Natural killer cell (primary cell): ENCODE data around the gene ZNF467. TPM values are rescaled to one million over a fixed set of nuclear protein-coding genes. Genes with fewer than 3 reads are reported as not detected.
A peak's percentile ranks its signal among the peaks of the same experiment; 100 is the strongest.

Experiments used
- ATAC-seq, 3 donors: fragments of 150-1000 bp in 2 of 3; fragments of 200-7000 bp in 1 of 3; cut with Tn5 transposase; 1 replicate in 1 of 3; 2 replicates in 2 of 3; pipeline ENCODE4 v1.10.0; 2021; ENCODE audit warnings: mild to moderate bottlenecking in 2 of 3, moderate library complexity in 2 of 3
- DNase-seq, 2 donors: peaks; one replicate each; pipeline versions ENCODE4 v3.0.0 to v3.0.0-alpha.2; 2013 to 2021; ENCODE audit warnings: mixed read lengths in 1 of 2
- H3K27ac ChIP-seq: one replicate; pipeline ENCODE4 v1.5.1; 2013; ENCODE audit warnings: mild to moderate bottlenecking, low read length
- H3K27me3 ChIP-seq: one replicate; pipeline ENCODE4 v1.6.1; 2013; ENCODE audit warnings: low read length; ENCODE audit not compliant: control insufficient read depth, insufficient read depth
- H3K36me3 ChIP-seq: one replicate; pipeline ENCODE4 v1.6.1; 2013; ENCODE audit warnings: low read length; ENCODE audit not compliant: control insufficient read depth, insufficient read depth
- H3K4me1 ChIP-seq: one replicate; pipeline ENCODE4 v1.6.1; 2013; ENCODE audit warnings: low read length; ENCODE audit not compliant: control insufficient read depth, insufficient read depth
- H3K4me3 ChIP-seq: one replicate; pipeline ENCODE4 v1.5.1; 2013; ENCODE audit warnings: low read length
- H3K9me3 ChIP-seq: one replicate; pipeline ENCODE4 v1.6.1; 2013; ENCODE audit warnings: low read length; ENCODE audit not compliant: control insufficient read depth, insufficient read depth
- H3K27ac Mint-ChIP-seq, 2 donors: one replicate each; pipeline ENCODE4 v1.8.0; 2022; ENCODE audit warnings: mild to moderate bottlenecking in 2 of 2, mixed read lengths in 2 of 2, moderate library complexity in 1 of 2
- H3K27me3 Mint-ChIP-seq, 2 donors: one replicate each; pipeline ENCODE4 v1.8.0; 2022; ENCODE audit warnings: low read depth in 2 of 2, mixed read lengths in 2 of 2
- H3K36me3 Mint-ChIP-seq: one replicate; pipeline ENCODE4 v1.8.0; 2022; ENCODE audit warnings: mixed read lengths
- H3K4me1 Mint-ChIP-seq, 2 donors: one replicate each; pipeline ENCODE4 v1.8.0; 2022; ENCODE audit warnings: mixed read lengths in 2 of 2
- H3K4me3 Mint-ChIP-seq: one replicate; pipeline ENCODE4 v1.8.0; 2022; ENCODE audit warnings: mild to moderate bottlenecking, moderate library complexity, mixed read lengths
- H3K9me3 Mint-ChIP-seq, 2 donors: one replicate each; pipeline ENCODE4 v1.8.0; 2022; ENCODE audit warnings: mixed read lengths in 2 of 2
- WGBS: methylation state at CpG from one replicate; pipeline ENCODE4 v1.1.7; 2013; ENCODE audit warnings: missing lambda C conversion rate; ENCODE audit not compliant: insufficient coverage; 5-methylcytosine and 5-hydroxymethylcytosine counted together
- intact Hi-C: fragments of 100-400 bp; cut with micrococcal nuclease; formaldehyde crosslinking; loops from one replicate; pipeline ENCODE4 v1.14.2; 2022
- total RNA-seq, 4 donors: library from RNA; stranded (reverse); fragments of 120-200 nt in 1 of 4; gene quantifications; one replicate each; pipeline versions ENCODE4 v1.2.3 to v1.2.4, GENCODE V29; 2013 to 2022
- TF ChIP-seq, protein P1 (sequence below): fragments of 200-600 bp; IDR thresholded peaks from one replicate; pipeline ENCODE4 v1.8.0; 2022; ENCODE audit warnings: antibody characterized with exemption

Gene ZNF467
- total RNA-seq, 3 donors from 2014 or later (not counting 1 experiment from before 2014, with no cell fraction given): 2.8 to 5.4 (median 3.7) TPM

DNA sequence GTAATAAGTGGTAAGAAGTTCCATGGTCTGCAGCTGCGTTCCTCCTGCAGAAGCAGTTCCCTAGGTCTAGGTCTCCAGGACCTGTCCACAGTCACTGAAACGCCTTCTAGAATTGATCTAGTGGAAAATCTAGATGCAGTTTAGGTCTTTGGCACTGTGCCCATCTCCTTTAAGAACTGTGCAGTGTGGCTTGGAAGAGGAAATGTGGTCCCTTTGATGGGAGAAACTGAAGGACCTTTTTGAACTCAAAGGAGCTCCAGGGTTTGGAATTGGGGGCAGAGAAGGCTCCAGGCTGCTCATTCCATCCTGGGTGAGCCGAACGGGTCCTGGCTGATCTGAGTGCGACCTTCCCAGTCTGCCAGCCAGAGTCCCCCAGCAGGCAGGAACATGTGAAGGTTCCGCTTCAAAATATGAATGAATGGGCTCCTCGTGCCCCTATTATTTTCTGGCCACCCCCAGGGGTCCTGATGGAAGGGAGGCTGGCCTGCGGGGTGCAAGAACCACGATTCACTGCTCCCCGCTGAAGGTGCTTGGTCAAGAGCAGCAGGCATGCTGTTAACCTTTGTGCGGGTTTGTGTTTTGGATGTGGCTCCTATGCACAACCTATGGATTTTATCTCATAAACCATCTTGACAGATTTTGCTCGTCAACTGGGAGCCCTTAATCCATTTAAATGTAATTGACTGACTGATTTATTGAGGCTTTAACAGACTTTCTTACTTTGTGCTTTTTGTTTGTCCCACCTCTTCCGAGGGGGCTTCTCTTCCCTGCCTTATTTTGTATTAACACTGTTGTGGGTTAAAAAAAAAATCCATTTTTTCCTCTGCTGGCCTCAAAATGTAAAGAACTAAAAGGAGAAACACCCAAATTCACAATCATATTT lies 36.7 kb downstream of the ZNF467 start:
- ATAC-seq: no peak
- no peaks in the 10 kb centered on the region for H3K9me3 Mint-ChIP-seq
- peaks cover 7% of the 10 kb centered on the region for H3K36me3 Mint-ChIP-seq
- H3K27ac Mint-ChIP-seq: no peak overlapping the region
- peaks cover 2% of the 10 kb centered on the region in 2 donors for H3K4me1 Mint-ChIP-seq
- H3K36me3 ChIP-seq: peaks cover 1% of the 10 kb centered on the region
- H3K4me3 ChIP-seq: no peak overlapping the region
- peaks cover 2% of the 10 kb centered on the region for H3K27me3 ChIP-seq
- DNase-seq: peak in 1 of 2 donors; percentile 34
- H3K4me3 Mint-ChIP-seq: no peak overlapping the region
- 60% methylated on average over 12 of the region's 13 CpGs for WGBS
- no peak overlapping the region for H3K27ac ChIP-seq
- TF ChIP-seq, protein P1, sequence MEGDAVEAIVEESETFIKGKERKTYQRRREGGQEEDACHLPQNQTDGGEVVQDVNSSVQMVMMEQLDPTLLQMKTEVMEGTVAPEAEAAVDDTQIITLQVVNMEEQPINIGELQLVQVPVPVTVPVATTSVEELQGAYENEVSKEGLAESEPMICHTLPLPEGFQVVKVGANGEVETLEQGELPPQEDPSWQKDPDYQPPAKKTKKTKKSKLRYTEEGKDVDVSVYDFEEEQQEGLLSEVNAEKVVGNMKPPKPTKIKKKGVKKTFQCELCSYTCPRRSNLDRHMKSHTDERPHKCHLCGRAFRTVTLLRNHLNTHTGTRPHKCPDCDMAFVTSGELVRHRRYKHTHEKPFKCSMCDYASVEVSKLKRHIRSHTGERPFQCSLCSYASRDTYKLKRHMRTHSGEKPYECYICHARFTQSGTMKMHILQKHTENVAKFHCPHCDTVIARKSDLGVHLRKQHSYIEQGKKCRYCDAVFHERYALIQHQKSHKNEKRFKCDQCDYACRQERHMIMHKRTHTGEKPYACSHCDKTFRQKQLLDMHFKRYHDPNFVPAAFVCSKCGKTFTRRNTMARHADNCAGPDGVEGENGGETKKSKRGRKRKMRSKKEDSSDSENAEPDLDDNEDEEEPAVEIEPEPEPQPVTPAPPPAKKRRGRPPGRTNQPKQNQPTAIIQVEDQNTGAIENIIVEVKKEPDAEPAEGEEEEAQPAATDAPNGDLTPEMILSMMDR: no peak
- intact Hi-C loops: no loop called here
- no peaks in the 10 kb centered on the region for H3K9me3 ChIP-seq
- peaks cover 25 to 29% of the 10 kb centered on the region in 2 donors for H3K27me3 Mint-ChIP-seq
- H3K4me1 ChIP-seq: peaks cover 2% of the 10 kb centered on the region

DNA sequence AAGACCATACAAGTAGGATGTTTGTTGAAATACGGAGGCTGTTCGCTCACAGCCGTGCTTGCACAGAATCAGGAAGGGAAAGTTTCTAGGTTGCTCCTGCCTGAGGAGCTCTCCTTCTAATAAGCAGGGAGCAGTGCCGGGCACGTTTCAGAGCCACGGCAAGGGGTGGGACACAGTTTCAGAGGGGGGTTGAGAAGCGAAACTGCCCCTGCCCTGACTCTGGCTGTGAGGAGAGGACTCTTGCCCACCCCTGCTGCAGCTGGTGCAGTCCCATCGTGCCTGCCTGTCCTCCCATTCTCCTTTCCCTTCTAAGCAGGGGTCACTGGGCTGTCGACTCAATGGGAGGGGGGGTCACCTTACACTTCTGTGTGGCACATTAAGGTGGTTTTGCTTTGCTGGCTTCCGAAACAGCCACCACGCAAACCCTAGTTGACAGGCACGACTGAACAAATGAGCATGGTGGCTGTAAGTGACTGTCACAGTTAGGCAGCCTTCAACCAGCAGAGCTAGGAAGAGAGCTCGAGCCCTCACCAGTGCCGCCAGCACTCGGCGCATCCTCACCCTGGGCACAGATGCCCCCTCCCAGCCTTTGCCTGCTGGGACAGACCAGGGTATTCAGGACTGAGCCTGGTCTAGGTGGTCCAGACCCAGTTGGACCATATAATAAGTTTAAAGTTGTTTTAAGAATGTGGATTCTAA lies 37.5 kb downstream of the ZNF467 start:
- no peak overlapping the region for H3K27ac Mint-ChIP-seq
- no peak for ATAC-seq

GRCh38 chr7:149735181-149735602 lies 38.2 kb downstream of the ZNF467 start:
- Histone ChIP-seq H3K27me3 (no peaks in the 10 kb centered on the region), H3K9me3 (no peaks in the 10 kb centered on the region), H3K27ac (no peak overlapping the region), H3K4me3 (no peak overlapping the region), H3K36me3 (peaks cover 3% of the 10 kb centered on the region), H3K4me1 (no peaks in the 10 kb centered on the region)
- Mint-ChIP-seq H3K4me1 (no peaks in the 10 kb centered on the region), H3K27me3 (peaks cover 19 to 25% of the 10 kb centered on the region in 2 donors), H3K27ac (no peak overlapping the region), H3K9me3 (no peaks in the 10 kb centered on the region), H3K36me3 (peaks cover 7% of the 10 kb centered on the region), H3K4me3 (no peak overlapping the region)
- intact Hi-C loops: no loop called here
- TF ChIP-seq, protein P1: no peak
- 95% methylated on average over 6 of the region's 6 CpGs for WGBS
- ATAC-seq: no peak
- no peak for DNase-seq

More for the DNA sequence above, 37.5 kb downstream of the ZNF467 start:
- Histone ChIP-seq H3K9me3 (no peaks in the 10 kb centered on the region), H3K36me3 (peaks cover 3% of the 10 kb centered on the region), H3K4me1 (no peaks in the 10 kb centered on the region), H3K27me3 (no peaks in the 10 kb centered on the region), H3K4me3 (no peak overlapping the region), H3K27ac (no peak overlapping the region)
- H3K4me3 Mint-ChIP-seq: no peak overlapping the region
- H3K4me1 Mint-ChIP-seq: no peaks in the 10 kb centered on the region
- H3K36me3 Mint-ChIP-seq: peaks cover 7% of the 10 kb centered on the region
- H3K27me3 Mint-ChIP-seq: peaks cover 21 to 27% of the 10 kb centered on the region in 2 donors
- DNase-seq: no peak
- TF ChIP-seq, protein P1: no peak
- 84% methylated on average over 15 of the region's 16 CpGs for WGBS
- intact Hi-C loops: no loop called here
- H3K9me3 Mint-ChIP-seq: no peaks in the 10 kb centered on the region
